Liver (tissue), 9 donors: ENCODE measurements around the gene HSPG2. TPM values are rescaled to one million over a fixed set of nuclear protein-coding genes. Genes with fewer than 3 reads are reported as not detected.

Experiments
- DNase-seq: peaks from one replicate; pipeline ENCODE4 v3.0.0-alpha.2; 2017; ENCODE audit warnings: low spot score
- H3K27ac ChIP-seq, 2 donors: one replicate each; pipeline ENCODE4 v1.7.0; 2013; ENCODE audit warnings: inconsistent platforms in 2 of 2, low read length in 2 of 2, control low read depth in 1 of 2, low read depth in 1 of 2, mild to moderate bottlenecking in 1 of 2
- H3K27me3 ChIP-seq, 4 donors: one replicate each; pipeline versions ENCODE4 v1.6.1 to v1.7.0; 2013; ENCODE audit warnings: low read length in 3 of 4, inconsistent platforms in 1 of 4, mild to moderate bottlenecking in 1 of 4, moderate library complexity in 1 of 4; ENCODE audit not compliant: control insufficient read depth in 4 of 4, insufficient read depth in 4 of 4
- H3K36me3 ChIP-seq, 4 donors: one replicate each; pipeline versions ENCODE4 v1.6.1 to v1.7.0; 2013; ENCODE audit warnings: low read length in 3 of 4, mild to moderate bottlenecking in 3 of 4, low read depth in 1 of 4, moderate library complexity in 1 of 4; ENCODE audit not compliant: control insufficient read depth in 4 of 4, insufficient read depth in 3 of 4
- H3K4me1 ChIP-seq, 4 donors: one replicate each; pipeline versions ENCODE4 v1.6.1 to v1.7.0; 2013; ENCODE audit warnings: low read length in 3 of 4, mild to moderate bottlenecking in 3 of 4, moderate library complexity in 1 of 4; ENCODE audit not compliant: control insufficient read depth in 4 of 4, insufficient read depth in 4 of 4
- H3K4me3 ChIP-seq, 3 donors: one replicate each; pipeline versions ENCODE4 v1.6.1 to v1.7.0; 2013; ENCODE audit warnings: low read length in 3 of 3, control low read depth in 1 of 3, low read depth in 1 of 3, mild to moderate bottlenecking in 1 of 3
- H3K9ac ChIP-seq, 2 donors: one replicate each; pipeline ENCODE4 v1.7.0; 2013; ENCODE audit warnings: low read length in 2 of 2, mild to moderate bottlenecking in 2 of 2, moderate library complexity in 2 of 2, control low read depth in 1 of 2, low read depth in 1 of 2
- H3K9me3 ChIP-seq, 4 donors: one replicate each; pipeline versions ENCODE4 v1.6.1 to v1.7.0; 2013; ENCODE audit warnings: low read length in 3 of 4; ENCODE audit not compliant: control insufficient read depth in 4 of 4
- CTCF ChIP-seq: fragments of 150-350 bp; IDR thresholded peaks from 2 replicates; pipeline ENCODE4 v1.5.1; 2017; ENCODE audit warnings: improper control_type of control experiment, low read depth, low read length; ENCODE audit not compliant: missing input control
- EGR1 ChIP-seq, 2 donors: IDR thresholded peaks; 2 replicates each; pipeline ENCODE4 v1.6.1; 2016 to 2018; ENCODE audit warnings: antibody characterized with exemption in 2 of 2, low read depth in 2 of 2
- FOXA2 ChIP-seq: IDR thresholded peaks from 2 replicates; pipeline ENCODE4 v1.6.1; 2016; ENCODE audit warnings: antibody characterized with exemption
- GABPA ChIP-seq, 2 donors: IDR thresholded peaks in 1 of 2; conservative IDR thresholded peaks in 1 of 2; 2 replicates each; pipeline ENCODE4 v1.6.1; 2016; ENCODE audit warnings: antibody characterized with exemption in 2 of 2, mild to moderate bottlenecking in 1 of 2, moderate library complexity in 1 of 2
- HNF4A ChIP-seq, 2 donors: conservative IDR thresholded peaks; 2 replicates each; pipeline ENCODE4 v1.6.1; 2016; ENCODE audit warnings: antibody characterized with exemption in 2 of 2, mild to moderate bottlenecking in 2 of 2
- JUND ChIP-seq, 2 donors: IDR thresholded peaks; 2 replicates each; pipeline ENCODE4 v1.6.1; 2016; ENCODE audit warnings: antibody characterized with exemption in 2 of 2
- MAX ChIP-seq: IDR thresholded peaks from 2 replicates; pipeline ENCODE4 v1.6.1; 2016; ENCODE audit warnings: antibody characterized with exemption
- REST ChIP-seq: IDR thresholded peaks from 2 replicates; pipeline ENCODE4 v1.6.1; 2016; ENCODE audit warnings: antibody characterized with exemption, mild to moderate bottlenecking
- RXRA ChIP-seq, 2 donors: IDR thresholded peaks; 2 replicates each; pipeline ENCODE4 v1.6.1; 2017 to 2018; ENCODE audit warnings: antibody characterized with exemption in 2 of 2, mild to moderate bottlenecking in 1 of 2
- SP1 ChIP-seq: IDR thresholded peaks from 2 replicates; pipeline ENCODE4 v1.6.1; 2018; ENCODE audit warnings: antibody characterized with exemption, mild to moderate bottlenecking
- TAF1 ChIP-seq: conservative IDR thresholded peaks from 2 replicates; pipeline ENCODE4 v1.6.1; 2016; ENCODE audit warnings: antibody characterized with exemption, mild to moderate bottlenecking
- ZBTB33 ChIP-seq: IDR thresholded peaks from 2 replicates; pipeline ENCODE4 v1.6.1; 2016; ENCODE audit warnings: antibody characterized with exemption
- WGBS: extraction: QIAGEN DNeasy Blood & Tissue Kit; methylation state at CpG from one replicate; pipeline ENCODE4 v1.1.7; 2013; 5-methylcytosine and 5-hydroxymethylcytosine counted together
- polyA plus RNA-seq, 2 donors: library from polyadenylated mRNA; stranded (reverse) in 1 of 2; unstranded in 1 of 2; fragments of 200-250 nt in 1 of 2; fragments of >200 nt in 1 of 2; fragmentation: Nextera tagmentation in 1 of 2; extraction: Ambion mirVana in 1 of 2; gene quantifications; one replicate each; pipeline versions ENCODE4 v1.2.1 to v1.2.3, GENCODE V29; 2013 to 2015
- total RNA-seq, 2 donors: library from RNA; depleted of rRNA; stranded (reverse); fragments of >200 nt; gene quantifications; one replicate each; pipeline ENCODE4 v1.2.3, GENCODE V29; 2014
- donor health status: healthy.
- donor health status: healthy.
- donor health status: healthy.
- donor health status: healthy.
- donor health status: healthy.

Gene HSPG2
- total and polyA plus RNA-seq, 4 donors = 5.6 to 43.9 (median 23.9) TPM

- WGBS = 93% methylated on average over 35 of the region's 35 CpGs
- no peak for DNase-seq
Measured at GRCh38 chr1:21855257-21856096, 81.6 kb downstream of the HSPG2 start.

GRCh38 chr1:21854751-21855131, 82.4 kb downstream of the HSPG2 start:
- Histone ChIP-seq H3K9ac (no peak overlapping the region), H3K36me3 (peaks cover 0 to 2% (median under 1%) of the 10 kb centered on the region in 4 donors), H3K27me3 (no peaks in the 10 kb centered on the region), H3K9me3 (no peaks in the 10 kb centered on the region), H3K27ac (no peak overlapping the region), H3K4me3 (no peak overlapping the region), H3K4me1 (peaks cover 0 to 6% (median 0%) of the 10 kb centered on the region in 4 donors)
- no peak for DNase-seq
- WGBS = 96% methylated on average over 13 of the region's 13 CpGs
- no peak for TF ChIP-seq SP1
- TF ChIP-seq RXRA (IDR thresholded peaks at IDR 0.05) = no peak
- no peak for TF ChIP-seq CTCF
- TF ChIP-seq JUND (IDR thresholded peaks at IDR 0.05) = no peak
- TF ChIP-seq HNF4A (conservative IDR thresholded peaks at IDR 0.05) = no peak
- no peak for TF ChIP-seq EGR1 (IDR thresholded peaks at IDR 0.05; ENCODE audit: low read depth in 2 of 2)
- TF ChIP-seq ZBTB33 = no peak
- TF ChIP-seq GABPA (IDR thresholded peaks at IDR 0.05 in 1 of 2, conservative IDR thresholded peaks at IDR 0.05 in 1 of 2) = no peak
- no peak for TF ChIP-seq TAF1

More at GRCh38 chr1:21855257-21856096, 81.6 kb downstream of the HSPG2 start:
- Histone ChIP-seq H3K4me3 (no peak overlapping the region), H3K36me3 (peaks cover 0 to 2% (median 0%) of the 10 kb centered on the region in 4 donors), H3K27ac (no peak overlapping the region), H3K4me1 (peaks cover 0 to 6% (median 0%) of the 10 kb centered on the region in 4 donors), H3K27me3 (no peaks in the 10 kb centered on the region), H3K9me3 (no peaks in the 10 kb centered on the region), H3K9ac (no peak overlapping the region)
- TF ChIP-seq RXRA (IDR thresholded peaks at IDR 0.05) (no peak), MAX (no peak), SP1 (no peak), GABPA (IDR thresholded peaks at IDR 0.05 in 1 of 2, conservative IDR thresholded peaks at IDR 0.05 in 1 of 2) (no peak), JUND (IDR thresholded peaks at IDR 0.05) (no peak), CTCF (no peak), REST (no peak), FOXA2 (no peak)
